Measurements from ENCODE around the gene EYS. TPM values are rescaled to one million over a fixed set of nuclear protein-coding genes. Genes with fewer than 3 reads are reported as not detected.
A peak's percentile ranks its signal among the peaks of the same experiment; 100 is the strongest.

Gene EYS
- total RNA-seq, 1 experiment from 2014 or later, result not detected

- peak; percentile 52 for DNase-seq
- Histone ChIP-seq H3K4me1 (ENCODE audit: insufficient read depth, low read length) (no peaks in the 10 kb centered on the region), H3K79me2 (ENCODE audit: insufficient read depth, low read length) (no peaks in the 10 kb centered on the region), H2BK15ac (ENCODE audit: low read depth, low read length) (no peak overlapping the region), H4K5ac (ENCODE audit: insufficient read length, low read depth, low read length) (no peak overlapping the region), H2BK120ac (ENCODE audit: low read depth, low read length, poor library complexity, severe bottlenecking) (no peak overlapping the region), H3K18ac (ENCODE audit: insufficient read length, low read depth, low read length) (no peak overlapping the region), H3K4me2 (ENCODE audit: insufficient read depth, insufficient read length, low read length) (no peak overlapping the region), H3K27me3 (ENCODE audit: insufficient read depth, low read length) (no peaks in the 10 kb centered on the region), H2AFZ (ENCODE audit: low read length) (no peak overlapping the region), H4K20me1 (ENCODE audit: control insufficient read depth, insufficient read depth, insufficient read length) (no peaks in the 10 kb centered on the region), H3K9me3 (ENCODE audit: control insufficient read depth, low read depth, low read length) (no peaks in the 10 kb centered on the region), H3K23me2 (ENCODE audit: insufficient read length, low read depth, low read length, poor library complexity, severe bottlenecking) (no peaks in the 10 kb centered on the region), H3K79me1 (ENCODE audit: insufficient read depth, low read depth, low read length, poor library complexity, severe bottlenecking) (no peaks in the 10 kb centered on the region), H2BK5ac (ENCODE audit: insufficient read length, low read length) (no peak overlapping the region), H4K8ac (replicated peaks; ENCODE audit: insufficient read length, low read depth, low read length) (no peak overlapping the region), H3K56ac (ENCODE audit: insufficient read length, low read depth, low read length) (no peak overlapping the region), H2AK5ac (ENCODE audit: insufficient read length, low read length) (no peak overlapping the region), H4K91ac (ENCODE audit: insufficient read length, low read depth, low read length) (no peak overlapping the region), H3K4ac (ENCODE audit: low read depth, low read length) (no peak overlapping the region), H3T11ph (ENCODE audit: low read length) (no peak overlapping the region), H3K27ac (ENCODE audit: insufficient read length, low read depth, low read length) (no peak overlapping the region), H3K23ac (ENCODE audit: insufficient read length, low read depth, low read length) (no peak overlapping the region), H2BK20ac (ENCODE audit: low read depth, low read length, poor library complexity, severe bottlenecking) (no peak overlapping the region), H2BK12ac (ENCODE audit: insufficient read length, low read depth, low read length) (no peak overlapping the region), H3K9ac (ENCODE audit: extremely low read depth, insufficient read length, low read length) (no peak overlapping the region), H3K14ac (ENCODE audit: insufficient read depth, low read length) (no peak overlapping the region; the same call in 1 of the 2 replicates)
- Mint-ChIP-seq H3K9me3 (no peaks in the 10 kb centered on the region), H3K4me1 (peaks cover 3 to 9% of the 10 kb centered on the region in 2 experiments; a peak in 2 of 4 replicates), H3K27ac (no peak overlapping the region), H3K27me3 (ENCODE audit: low read depth) (no peaks in the 10 kb centered on the region), H3K36me3 (ENCODE audit: insufficient read depth in 1 of 3, low read depth in 3 of 3) (no peaks in the 10 kb centered on the region), H3K4me3 (no peak overlapping the region)
- no CpG with 5 or more reads among the region's 1 CpG for WGBS (ENCODE audit: extremely low coverage, insufficient read length, low lambda C conversion rate)
- peak; percentile 59 for TF ChIP-seq CTCF (conservative IDR thresholded peaks at IDR 0.05)
Measured at GRCh38 chr6:63816982-63817436, 1890.0 kb downstream of the EYS start.
